WERI-Rb-1 (cell line): ENCODE data around the gene DENND5B.
A peak's percentile ranks its signal among the peaks of the same experiment; 100 is the strongest.

Experiments
- DNase-seq: peaks from one replicate; pipeline ENCODE4 v3.0.0-alpha.2; 2020
- H3K27ac ChIP-seq: fragments of 250-450 bp; sonication (Bioruptor Pico); 2 replicates; pipeline ENCODE4 v1.5.1; 2020; ENCODE audit warnings: mild to moderate bottlenecking, moderate library complexity
- H3K27me3 ChIP-seq: fragments of 250-450 bp; sonication (Bioruptor Pico); 2 replicates; pipeline ENCODE4 v1.5.1; 2021; ENCODE audit warnings: mild to moderate bottlenecking, low read depth, moderate library complexity; ENCODE audit not compliant: insufficient read depth, severe bottlenecking
- H3K36me3 ChIP-seq: fragments of 250-450 bp; sonication (Bioruptor Pico); 2 replicates; pipeline ENCODE4 v1.5.1; 2020; ENCODE audit warnings: mild to moderate bottlenecking, moderate library complexity
- H3K4me3 ChIP-seq: 2 replicates; pipeline ENCODE4 v1.5.1; 2011; ENCODE audit warnings: low read depth, mild to moderate bottlenecking, control low read depth, low read length
- H3K9me3 ChIP-seq: fragments of 250-450 bp; sonication (Bioruptor Pico); 2 replicates; pipeline ENCODE4 v1.5.1; 2021; ENCODE audit warnings: mild to moderate bottlenecking, moderate library complexity; ENCODE audit not compliant: severe bottlenecking
- CTCF ChIP-seq: IDR thresholded peaks from 2 replicates; pipeline ENCODE4 v1.5.1; 2011; ENCODE audit warnings: low read depth, mild to moderate bottlenecking, control low read depth, inconsistent platforms, low read length

DENND5B gene

GRCh38 chr12:31600252-31600651, 9.3 kb upstream of the DENND5B start:
- H3K9me3 ChIP-seq, result no peaks in the 10 kb centered on the region
- H3K27ac ChIP-seq, result no peak overlapping the region
- no peak for TF ChIP-seq CTCF
- H3K27me3 ChIP-seq, result no peaks in the 10 kb centered on the region
- no peak overlapping the region for H3K4me3 ChIP-seq
- no peaks in the 10 kb centered on the region for H3K36me3 ChIP-seq
- no peak for DNase-seq

- DNase-seq, result no peak
- no peak overlapping the region for H3K27ac ChIP-seq
Observed at GRCh38 chr12:31599053-31599452, 8.1 kb upstream of the DENND5B start.

GRCh38 chr12:31597066-31597465, 6.1 kb upstream of the DENND5B start:
- no peak for TF ChIP-seq CTCF
- Histone ChIP-seq H3K4me3 (no peak overlapping the region), H3K9me3 (no peaks in the 10 kb centered on the region), H3K27ac (no peak overlapping the region; the same call in 1 of the 2 replicates), H3K36me3 (no peaks in the 10 kb centered on the region), H3K27me3 (no peaks in the 10 kb centered on the region)
- DNase-seq, result peak; percentile 15

More at GRCh38 chr12:31599053-31599452, 8.1 kb upstream of the DENND5B start:
- no peaks in the 10 kb centered on the region for H3K9me3 ChIP-seq
- H3K27me3 ChIP-seq, result no peaks in the 10 kb centered on the region
- no peak for TF ChIP-seq CTCF
- H3K4me3 ChIP-seq, result no peak overlapping the region
- no peaks in the 10 kb centered on the region for H3K36me3 ChIP-seq

GRCh38 chr12:31594681-31595080, 3.7 kb upstream of the DENND5B start:
- H3K36me3 ChIP-seq, result no peaks in the 10 kb centered on the region
- no peak for DNase-seq
- TF ChIP-seq CTCF, result no peak
- no peaks in the 10 kb centered on the region for H3K9me3 ChIP-seq
- no peaks in the 10 kb centered on the region for H3K27me3 ChIP-seq
- H3K27ac ChIP-seq, result no peak overlapping the region
- H3K4me3 ChIP-seq, result no peak overlapping the region

- DNase-seq, result peak; percentile 20
- H3K9me3 ChIP-seq, result no peaks in the 10 kb centered on the region
- no peak overlapping the region; the same call in 1 of the 2 replicates for H3K27ac ChIP-seq
- TF ChIP-seq CTCF, result no peak
- peak overlapping the region; percentile 49 for H3K4me3 ChIP-seq
- H3K27me3 ChIP-seq, result no peaks in the 10 kb centered on the region
- H3K36me3 ChIP-seq, result no peaks in the 10 kb centered on the region
Observed at GRCh38 chr12:31591380-31591901, 505 bp upstream of the DENND5B start.
